ENCODE measurements around the gene GEMIN5. TPM values are rescaled to one million over a fixed set of nuclear protein-coding genes. Genes with fewer than 3 reads are reported as not detected.

GEMIN5 gene
- total RNA-seq, 1 experiment from 2014 or later = 35.8 TPM

DNA sequence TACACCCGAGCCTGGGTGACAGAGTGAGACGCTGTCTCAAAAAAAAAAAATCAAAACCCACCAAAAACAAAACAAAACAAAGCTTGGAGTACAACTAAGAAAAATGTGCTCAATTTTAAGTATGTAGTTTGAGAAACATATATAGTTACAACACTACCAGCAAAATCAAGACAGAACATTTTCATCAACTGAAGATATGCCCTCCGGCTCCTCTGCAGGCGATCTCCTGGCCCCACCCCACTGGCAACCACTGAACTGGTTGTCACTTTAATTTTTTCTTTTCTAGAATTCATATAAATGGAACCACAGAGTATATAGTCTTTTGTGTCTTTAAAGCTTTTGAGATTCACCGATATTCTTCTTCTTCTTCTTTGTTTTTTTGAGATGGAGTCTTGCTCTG lies 44.6 kb downstream of the GEMIN5 start:
- H3K79me2 ChIP-seq (ENCODE audit: insufficient read depth, low read length) = no peaks in the 10 kb centered on the region
- H3K27me3 ChIP-seq (ENCODE audit: insufficient read depth, low read length) = no peaks in the 10 kb centered on the region
- no peaks in the 10 kb centered on the region for H3K9me3 ChIP-seq (ENCODE audit: control insufficient read depth, low read depth, low read length)
- no peaks in the 10 kb centered on the region for H3K4me1 ChIP-seq (ENCODE audit: insufficient read depth, low read length)
- Mint-ChIP-seq H3K4me1 (no peaks in the 10 kb centered on the region), H3K9me3 (no peaks in the 10 kb centered on the region), H3K4me3 (no peak overlapping the region), H3K27ac (no peak overlapping the region; a peak in 1 of 7 replicates), H3K27me3 (ENCODE audit: low read depth) (no peaks in the 10 kb centered on the region), H3K36me3 (ENCODE audit: insufficient read depth in 1 of 3, low read depth in 3 of 3) (peaks cover 60 to 93% (median 81%) of the 10 kb centered on the region in 3 experiments)
- no peak overlapping the region for H4K5ac ChIP-seq (ENCODE audit: insufficient read length, low read depth, low read length)
- no peak overlapping the region for H2BK5ac ChIP-seq (ENCODE audit: insufficient read length, low read length)
- no peak for TF ChIP-seq CTCF (conservative IDR thresholded peaks at IDR 0.05)
- no peak overlapping the region for H3K56ac ChIP-seq (ENCODE audit: insufficient read length, low read depth, low read length)
- H3K23me2 ChIP-seq (ENCODE audit: insufficient read length, low read depth, low read length, poor library complexity, severe bottlenecking) = no peaks in the 10 kb centered on the region
- no peak overlapping the region for H2AFZ ChIP-seq (ENCODE audit: low read length)
- H3K9ac ChIP-seq (ENCODE audit: extremely low read depth, insufficient read length, low read length) = no peak overlapping the region
- H3T11ph ChIP-seq (ENCODE audit: low read length) = no peak overlapping the region
- H4K91ac ChIP-seq (ENCODE audit: insufficient read length, low read depth, low read length) = no peak overlapping the region
- no peak for DNase-seq
- H4K8ac ChIP-seq (replicated peaks; ENCODE audit: insufficient read length, low read depth, low read length) = no peak overlapping the region
- no CpG with 5 or more reads among the region's 5 CpGs for WGBS (ENCODE audit: extremely low coverage, insufficient read length, low lambda C conversion rate)
- H2BK120ac ChIP-seq (ENCODE audit: low read depth, low read length, poor library complexity, severe bottlenecking) = no peak overlapping the region
- no peak overlapping the region for H2BK12ac ChIP-seq (ENCODE audit: insufficient read length, low read depth, low read length)
- H2AK5ac ChIP-seq (ENCODE audit: insufficient read length, low read length) = no peak overlapping the region
- no peak overlapping the region for H3K23ac ChIP-seq (ENCODE audit: insufficient read length, low read depth, low read length)
- H3K4ac ChIP-seq (ENCODE audit: low read depth, low read length) = no peak overlapping the region
- no peak overlapping the region for H3K4me2 ChIP-seq (ENCODE audit: insufficient read depth, insufficient read length, low read length)
- H3K27ac ChIP-seq (ENCODE audit: insufficient read length, low read depth, low read length) = no peak overlapping the region
- H4K20me1 ChIP-seq (ENCODE audit: control insufficient read depth, insufficient read depth, insufficient read length) = no peaks in the 10 kb centered on the region
- H3K14ac ChIP-seq (ENCODE audit: insufficient read depth, low read length) = no peak overlapping the region
- H2BK15ac ChIP-seq (ENCODE audit: low read depth, low read length) = no peak overlapping the region
- no peak overlapping the region for H2BK20ac ChIP-seq (ENCODE audit: low read depth, low read length, poor library complexity, severe bottlenecking)
- no peaks in the 10 kb centered on the region for H3K79me1 ChIP-seq (ENCODE audit: insufficient read depth, low read depth, low read length, poor library complexity, severe bottlenecking)
- H3K18ac ChIP-seq (ENCODE audit: insufficient read length, low read depth, low read length) = no peak overlapping the region
